Measurements from ENCODE around the gene MTMR6.

Gene MTMR6

GRCh38 chr13:25217023-25217885 is 70.0 kb downstream of the MTMR6 start:
- no peak for DNase-seq (ENCODE audit: low read depth in 2 of 2, low spot score in 1 of 2)

GRCh38 chr13:25215253-25215575 is 72.1 kb downstream of the MTMR6 start:
- no peak for DNase-seq (ENCODE audit: low read depth in 2 of 2, low spot score in 1 of 2)

GRCh38 chr13:25214491-25215252 is 72.6 kb downstream of the MTMR6 start:
- no peak for DNase-seq (ENCODE audit: low read depth in 2 of 2, low spot score in 1 of 2)

- no peak for DNase-seq (ENCODE audit: low read depth in 2 of 2, low spot score in 1 of 2)
Measured at GRCh38 chr13:25213715-25214114, 73.6 kb downstream of the MTMR6 start.

GRCh38 chr13:25210842-25211569 is 76.3 kb downstream of the MTMR6 start:
- DNase-seq (ENCODE audit: low read depth in 2 of 2, low spot score in 1 of 2), result no peak

GRCh38 chr13:25207291-25207810 is 79.9 kb downstream of the MTMR6 start:
- DNase-seq (ENCODE audit: low read depth in 2 of 2, low spot score in 1 of 2), result no peak

GRCh38 chr13:25204863-25205262 is 82.4 kb downstream of the MTMR6 start:
- DNase-seq (ENCODE audit: low read depth in 2 of 2, low spot score in 1 of 2), result no peak

- DNase-seq (ENCODE audit: low read depth in 2 of 2, low spot score in 1 of 2), result no peak
Measured at GRCh38 chr13:25203127-25203740, 84.1 kb downstream of the MTMR6 start.

- DNase-seq (ENCODE audit: low read depth in 2 of 2, low spot score in 1 of 2), result no peak
Measured at GRCh38 chr13:25200783-25201182, 86.5 kb downstream of the MTMR6 start.

GRCh38 chr13:25198647-25199046 is 88.6 kb downstream of the MTMR6 start:
- no peak for DNase-seq (ENCODE audit: low read depth in 2 of 2, low spot score in 1 of 2)

- no peak for DNase-seq (ENCODE audit: low read depth in 2 of 2, low spot score in 1 of 2)
Measured at GRCh38 chr13:25196971-25197370, 90.3 kb downstream of the MTMR6 start.

Measured in stimulated activated CD8-positive, alpha-beta memory T cell treated with anti-CD3 and anti-CD28 coated beads, Interleukin-4, amount 100 ng/mL, for 4 hours (primary cell).